Stimulated activated naive B cell treated with anti-CD40 and anti-IgM and Interleukin-4, amounts not matched to agents 10 μg/mL and 1 μg/mL and 100 μg/mL, for 72 hours (primary cell): ENCODE results near the gene CTLA4.

ENCODE experiments used
- ATAC-seq, 2 donors: fragments of 150-1000 bp; cut with Tn5 transposase; replicated peaks; 2 replicates each; pipeline ENCODE4 v1.10.0; 2021; ENCODE audit warnings: moderate library complexity in 1 of 2
- DNase-seq: peaks from one replicate; pipeline ENCODE4 v3.0.0; 2021
- H3K27ac Mint-ChIP-seq: one replicate; pipeline ENCODE4 v1.8.0; 2022; ENCODE audit warnings: mild to moderate bottlenecking, mixed read lengths
- H3K27me3 Mint-ChIP-seq, 2 donors: one replicate each; pipeline ENCODE4 v1.8.0; 2022; ENCODE audit warnings: mixed read lengths in 2 of 2
- H3K36me3 Mint-ChIP-seq, 2 donors: one replicate each; pipeline ENCODE4 v1.8.0; 2022; ENCODE audit warnings: mixed read lengths in 2 of 2, mild to moderate bottlenecking in 1 of 2
- H3K4me1 Mint-ChIP-seq, 2 donors: one replicate each; pipeline ENCODE4 v1.8.0; 2022; ENCODE audit warnings: mixed read lengths in 2 of 2, mild to moderate bottlenecking in 1 of 2
- H3K4me3 Mint-ChIP-seq, 2 donors: one replicate each; pipeline ENCODE4 v1.8.0; 2022; ENCODE audit warnings: mild to moderate bottlenecking in 2 of 2, mixed read lengths in 2 of 2, moderate library complexity in 1 of 2
- H3K9me3 Mint-ChIP-seq, 2 donors: one replicate each; pipeline ENCODE4 v1.8.0; 2022; ENCODE audit warnings: mixed read lengths in 2 of 2, mild to moderate bottlenecking in 1 of 2

CTLA4 gene

GRCh38 chr2:203867561-203868200, at the start of gene CTLA4:
Gene CTLA4, plus strand, starts transcription at chr2:203867771. Its CDS starts 172 bp downstream, at chr2:203867943.
- no peak within 1 kb of the TSS for H3K4me3 Mint-ChIP-seq
- ATAC-seq, result no peak
- peaks cover 18 to 31% of the 10 kb centered on the region in 2 donors for H3K4me1 Mint-ChIP-seq

GRCh38 chr2:203818656-203819055, 48.9 kb upstream of the CTLA4 start:
- ATAC-seq, result no peak
- no peaks in the 10 kb centered on the region for H3K36me3 Mint-ChIP-seq
- H3K27ac Mint-ChIP-seq, result no peak overlapping the region
- no peak overlapping the region for H3K4me3 Mint-ChIP-seq
- no peak for DNase-seq
- peaks cover 67 to 83% of the 10 kb centered on the region in 2 donors for H3K27me3 Mint-ChIP-seq
- peaks cover 2 to 24% of the 10 kb centered on the region in 2 donors for H3K4me1 Mint-ChIP-seq
- H3K9me3 Mint-ChIP-seq, result no peaks in the 10 kb centered on the region

More at GRCh38 chr2:203867561-203868200, at the start of gene CTLA4:
- no peak within 1 kb of the TSS for H3K27ac Mint-ChIP-seq
- H3K36me3 Mint-ChIP-seq, result peaks cover 0 to 6% of the 10 kb centered on the region in 2 donors
- H3K27me3 Mint-ChIP-seq, result peaks cover 24% of the 10 kb centered on the region in 2 donors
- H3K9me3 Mint-ChIP-seq, result peaks cover 0 to 7% of the 10 kb centered on the region in 2 donors
- no peak for DNase-seq

GRCh38 chr2:203819434-203820133, 48.0 kb upstream of the CTLA4 start:
- Mint-ChIP-seq H3K27me3 (peaks cover 66 to 82% of the 10 kb centered on the region in 2 donors), H3K4me3 (no peak overlapping the region), H3K4me1 (peaks cover 2 to 24% of the 10 kb centered on the region in 2 donors), H3K27ac (no peak overlapping the region), H3K36me3 (no peaks in the 10 kb centered on the region), H3K9me3 (no peaks in the 10 kb centered on the region)
- no peak for DNase-seq
- no peak for ATAC-seq

- Mint-ChIP-seq H3K4me1 (peaks cover 2 to 12% of the 10 kb centered on the region in 2 donors), H3K9me3 (no peaks in the 10 kb centered on the region), H3K27ac (no peak overlapping the region), H3K4me3 (no peak overlapping the region), H3K36me3 (no peaks in the 10 kb centered on the region), H3K27me3 (peaks cover 54 to 79% of the 10 kb centered on the region in 2 donors)
- DNase-seq (no peak), ATAC-seq (peak; percentile 97 to 98)
Measured at GRCh38 chr2:203820969-203821368, 46.6 kb upstream of the CTLA4 start.

- no peak for ATAC-seq
- H3K4me3 Mint-ChIP-seq, result no peak overlapping the region
Measured at GRCh38 chr2:203822240-203822639, 45.3 kb upstream of the CTLA4 start.

GRCh38 chr2:203823173-203823572, 44.4 kb upstream of the CTLA4 start:
- peaks cover 42 to 78% of the 10 kb centered on the region in 2 donors for H3K27me3 Mint-ChIP-seq
- H3K27ac Mint-ChIP-seq, result no peak overlapping the region
- H3K36me3 Mint-ChIP-seq, result peaks cover 0 to under 1% of the 10 kb centered on the region in 2 donors
- ATAC-seq (no peak), DNase-seq (no peak)
- H3K4me1 Mint-ChIP-seq, result peaks cover 2 to 9% of the 10 kb centered on the region in 2 donors
- H3K9me3 Mint-ChIP-seq, result peaks cover under 1 to 3% of the 10 kb centered on the region in 2 donors
- no peak overlapping the region for H3K4me3 Mint-ChIP-seq

More at GRCh38 chr2:203822240-203822639, 45.3 kb upstream of the CTLA4 start:
- peaks cover 0 to 3% of the 10 kb centered on the region in 2 donors for H3K9me3 Mint-ChIP-seq
- peaks cover 2 to 9% of the 10 kb centered on the region in 2 donors for H3K4me1 Mint-ChIP-seq
- no peak overlapping the region for H3K27ac Mint-ChIP-seq
- DNase-seq, result no peak
- H3K27me3 Mint-ChIP-seq, result peaks cover 48 to 79% of the 10 kb centered on the region in 2 donors
- no peaks in the 10 kb centered on the region for H3K36me3 Mint-ChIP-seq

GRCh38 chr2:203824057-203824456, 43.5 kb upstream of the CTLA4 start:
- Mint-ChIP-seq H3K4me3 (no peak overlapping the region), H3K36me3 (peaks cover 0 to 4% of the 10 kb centered on the region in 2 donors), H3K4me1 (peaks cover 2 to 9% of the 10 kb centered on the region in 2 donors), H3K27ac (no peak overlapping the region), H3K9me3 (peaks cover 2 to 3% of the 10 kb centered on the region in 2 donors), H3K27me3 (peaks cover 43 to 77% of the 10 kb centered on the region in 2 donors)
- ATAC-seq (no peak), DNase-seq (no peak)

- Mint-ChIP-seq H3K9me3 (peaks cover 2 to 3% of the 10 kb centered on the region in 2 donors), H3K36me3 (peaks cover 0 to 4% of the 10 kb centered on the region in 2 donors), H3K27me3 (peaks cover 42 to 77% of the 10 kb centered on the region in 2 donors), H3K27ac (no peak overlapping the region), H3K4me3 (no peak overlapping the region), H3K4me1 (peaks cover 2 to 9% of the 10 kb centered on the region in 2 donors)
- DNase-seq (no peak), ATAC-seq (no peak)
Measured at GRCh38 chr2:203824603-203825002, 43.0 kb upstream of the CTLA4 start.

- Mint-ChIP-seq H3K27me3 (peaks cover 51 to 83% of the 10 kb centered on the region in 2 donors), H3K4me1 (peaks cover 0 to under 1% of the 10 kb centered on the region in 2 donors), H3K9me3 (peaks cover 2 to 3% of the 10 kb centered on the region in 2 donors), H3K27ac (no peak overlapping the region), H3K4me3 (no peak overlapping the region), H3K36me3 (peaks cover 0 to 4% of the 10 kb centered on the region in 2 donors)
- DNase-seq (no peak), ATAC-seq (no peak)
Measured at GRCh38 chr2:203826704-203827103, 40.9 kb upstream of the CTLA4 start.

- Mint-ChIP-seq H3K36me3 (peaks cover 0 to 4% of the 10 kb centered on the region in 2 donors), H3K27ac (no peak overlapping the region), H3K4me1 (no peaks in the 10 kb centered on the region), H3K9me3 (peaks cover 2 to 3% of the 10 kb centered on the region in 2 donors), H3K4me3 (no peak overlapping the region), H3K27me3 (peaks cover 46 to 78% of the 10 kb centered on the region in 2 donors)
- ATAC-seq (no peak), DNase-seq (no peak)
Measured at GRCh38 chr2:203830304-203831055, 37.1 kb upstream of the CTLA4 start.

GRCh38 chr2:203835420-203835819, 32.2 kb upstream of the CTLA4 start:
- DNase-seq (no peak), ATAC-seq (no peak)
- Mint-ChIP-seq H3K36me3 (no peaks in the 10 kb centered on the region), H3K27me3 (peaks cover 41 to 76% of the 10 kb centered on the region in 2 donors), H3K27ac (no peak overlapping the region), H3K4me3 (no peak overlapping the region), H3K9me3 (no peaks in the 10 kb centered on the region), H3K4me1 (no peaks in the 10 kb centered on the region)

GRCh38 chr2:203835892-203836800, 31.4 kb upstream of the CTLA4 start:
- no peaks in the 10 kb centered on the region for H3K4me1 Mint-ChIP-seq
- H3K36me3 Mint-ChIP-seq, result no peaks in the 10 kb centered on the region
- H3K4me3 Mint-ChIP-seq, result no peak overlapping the region
- no peaks in the 10 kb centered on the region for H3K9me3 Mint-ChIP-seq
- no peak for ATAC-seq
- no peak overlapping the region for H3K27ac Mint-ChIP-seq
- H3K27me3 Mint-ChIP-seq, result peaks cover 43 to 78% of the 10 kb centered on the region in 2 donors
- DNase-seq, result no peak

GRCh38 chr2:203840655-203841205, 26.8 kb upstream of the CTLA4 start:
- no peak overlapping the region for H3K4me3 Mint-ChIP-seq
- no peaks in the 10 kb centered on the region for H3K36me3 Mint-ChIP-seq
- H3K27me3 Mint-ChIP-seq, result peaks cover 36 to 61% of the 10 kb centered on the region in 2 donors
- ATAC-seq, result no peak
- no peaks in the 10 kb centered on the region for H3K9me3 Mint-ChIP-seq
- no peaks in the 10 kb centered on the region for H3K4me1 Mint-ChIP-seq
- DNase-seq, result no peak
- no peak overlapping the region for H3K27ac Mint-ChIP-seq
